SK-N-SH (cell line): ENCODE measurements around the gene PKNOX2.

Experiments
- EP300 ChIP-seq, 2 experiments: IDR thresholded peaks; 2 replicates each; pipeline versions ENCODE4 v1.4.0 to v1.6.1; 2012; ENCODE audit warnings: borderline replicate concordance in 1 of 2, low read depth in 1 of 2, low read length in 1 of 2
- EZH2phosphoT487 ChIP-seq: fragments of 200-600 bp; sonication (generic); IDR thresholded peaks from 2 replicates; pipeline ENCODE4 v1.6.1; 2017; ENCODE audit warnings: low read depth, mixed run types, mild to moderate bottlenecking, antibody characterized with exemption, moderate library complexity, borderline replicate concordance
- MAX ChIP-seq: IDR thresholded peaks from 2 replicates; pipeline ENCODE4 v1.4.0; 2012; ENCODE audit warnings: low read depth
- SIN3A ChIP-seq: IDR thresholded peaks from 2 replicates; pipeline ENCODE4 v1.6.1; 2012; ENCODE audit warnings: low read depth, mild to moderate bottlenecking, low read length, moderate library complexity, borderline replicate concordance
- TAF1 ChIP-seq: IDR thresholded peaks from 2 replicates; pipeline ENCODE4 v1.6.1; 2012; ENCODE audit warnings: low read depth, mild to moderate bottlenecking, low read length, moderate library complexity, borderline replicate concordance

- TF ChIP-seq TAF1, result no peak
- no peak for TF ChIP-seq EP300 (IDR thresholded peaks at IDR 0.05; ENCODE audit: borderline replicate concordance in 1 of 2, low read depth in 1 of 2, low read length in 1 of 2)
- TF ChIP-seq MAX, result no peak
- TF ChIP-seq SIN3A, result no peak
- TF ChIP-seq EZH2phosphoT487, result no peak
Measured at GRCh38 chr11:125166764-125167291, 2.3 kb downstream of the PKNOX2 start.
